ENCODE data around the gene JPH2.

JPH2 gene

DNA sequence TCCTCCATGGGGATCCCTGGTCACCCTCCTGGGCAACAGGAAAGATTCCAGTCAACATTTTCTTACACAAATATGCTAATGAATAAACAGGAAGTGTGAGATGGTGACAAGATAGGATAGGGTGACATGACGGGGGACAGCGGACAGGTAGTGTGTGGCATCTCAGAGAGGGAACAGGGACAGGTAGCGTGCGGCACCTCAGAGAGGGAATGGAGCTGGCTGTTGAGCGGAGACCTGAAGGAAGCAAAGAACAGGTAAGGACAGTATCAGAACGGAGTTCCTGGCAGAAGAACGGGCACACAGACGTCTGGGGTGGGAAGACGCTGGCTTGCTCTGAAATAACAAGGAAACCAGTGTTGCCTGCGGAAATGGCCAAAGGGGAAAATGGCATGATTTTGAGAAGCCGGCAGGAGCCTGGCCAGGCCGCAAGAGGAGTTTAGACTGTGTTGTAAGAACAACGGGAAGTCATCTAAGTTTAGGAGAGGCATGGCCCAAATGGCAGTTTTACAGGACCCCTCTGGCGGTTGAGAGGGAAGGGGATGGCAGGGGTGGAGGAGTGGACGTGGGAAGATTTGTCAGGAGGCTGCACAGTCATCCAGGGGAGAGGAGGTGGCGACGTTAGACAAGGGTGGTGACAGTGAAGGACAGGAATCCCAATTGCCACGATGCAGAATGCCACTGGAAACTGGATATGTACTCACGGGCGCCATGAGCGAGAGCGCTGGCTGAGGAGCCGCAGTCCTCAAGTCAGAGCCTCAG lies 111.6 kb downstream of the JPH2 start:
- DNase-seq (ENCODE audit: low spot score): no peak

DNA sequence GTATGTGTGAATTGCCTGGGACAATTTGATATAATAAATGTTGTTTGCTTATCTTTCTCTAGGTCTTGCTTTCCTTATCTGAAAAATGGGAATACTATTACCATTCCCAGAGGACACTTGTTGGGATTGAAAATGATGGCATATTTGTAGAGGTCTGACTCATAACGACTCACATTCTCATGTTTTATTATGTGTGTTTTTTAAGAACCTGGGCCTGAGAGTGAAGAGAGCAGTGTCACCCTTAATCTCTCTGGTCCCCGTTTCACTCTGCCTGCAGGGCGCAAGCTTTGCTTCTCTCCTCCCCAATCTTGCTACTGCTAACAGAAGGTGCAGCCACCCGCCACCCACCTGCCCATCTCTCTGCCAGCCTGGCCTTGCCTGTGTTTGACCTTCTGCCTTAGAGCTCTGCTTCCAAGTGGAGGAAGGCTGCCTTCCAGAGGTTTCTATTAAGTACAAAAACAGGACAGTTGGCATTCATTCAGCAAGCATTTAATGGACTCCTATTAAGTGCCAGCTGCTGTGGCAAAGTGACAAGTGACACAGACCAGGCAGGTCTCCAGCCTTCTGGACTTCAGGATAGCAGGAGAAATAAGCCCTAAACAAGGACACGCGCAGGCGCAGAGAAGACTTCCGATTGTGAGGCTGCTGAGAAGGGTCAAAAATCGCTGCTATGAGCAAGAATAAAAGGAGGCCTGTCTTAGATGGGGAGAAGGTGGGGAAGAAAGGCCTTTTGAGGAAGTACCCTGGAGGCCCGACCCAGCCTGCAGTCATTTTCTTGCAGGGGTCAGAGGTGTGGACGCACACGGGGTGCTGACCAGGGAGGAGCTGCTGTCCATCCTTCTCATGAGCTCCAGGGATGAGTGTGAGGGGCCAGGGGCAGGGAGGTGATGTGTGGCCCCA lies 112.5 kb downstream of the JPH2 start:
- DNase-seq (ENCODE audit: low spot score): peak; percentile 36

DNA sequence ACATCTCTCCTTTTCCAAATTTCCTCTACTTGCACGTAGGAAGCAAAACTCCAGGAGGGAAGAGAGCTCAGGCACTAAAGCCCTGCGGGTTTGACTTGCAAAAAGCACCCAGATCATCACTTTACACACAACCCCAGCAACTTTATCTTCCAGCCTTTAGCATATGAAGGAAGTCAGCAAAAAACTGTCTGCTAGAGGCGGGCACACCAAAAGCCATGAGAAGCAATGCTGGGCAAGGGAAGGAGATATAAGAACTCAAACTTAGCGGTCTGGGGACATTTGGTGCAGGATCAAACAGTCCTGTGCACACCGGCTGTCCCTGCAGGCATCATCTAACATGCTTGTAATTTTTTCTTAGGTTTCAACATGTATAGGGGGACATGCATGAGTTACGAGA lies 113.3 kb downstream of the JPH2 start:
- DNase-seq (ENCODE audit: low spot score): no peak

DNA sequence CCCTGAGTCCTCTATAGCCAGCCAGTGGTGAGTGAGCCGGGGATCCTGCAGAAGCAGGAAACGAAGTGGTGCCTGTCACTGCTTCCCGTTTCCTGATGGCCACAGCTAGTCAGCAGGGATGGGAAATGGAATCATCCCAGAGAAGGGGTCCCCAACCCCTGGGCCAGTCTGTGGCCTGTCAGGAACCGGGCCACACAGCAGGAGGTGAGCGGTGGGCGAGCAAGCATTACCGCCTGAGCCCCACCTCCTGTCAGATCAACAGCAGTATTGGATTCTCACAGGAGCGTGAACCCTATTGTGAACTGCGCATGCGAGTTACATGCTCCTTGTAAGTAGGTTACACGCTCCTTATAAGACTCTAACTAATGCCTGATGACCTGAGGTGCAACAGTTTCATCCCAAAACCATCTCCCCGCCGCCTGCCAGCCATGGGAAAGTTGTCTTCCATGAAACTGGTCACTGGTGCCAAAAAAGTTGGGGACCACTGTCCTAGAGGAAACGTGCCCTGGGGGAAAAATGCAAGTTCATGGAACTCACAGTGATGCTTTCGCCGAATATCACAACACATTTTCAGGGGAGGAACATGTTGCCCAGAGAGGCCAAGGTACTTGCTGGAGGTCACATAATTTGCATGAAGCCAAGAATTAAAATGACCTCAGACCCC lies 113.8 kb downstream of the JPH2 start:
- DNase-seq (ENCODE audit: low spot score): no peak

DNA sequence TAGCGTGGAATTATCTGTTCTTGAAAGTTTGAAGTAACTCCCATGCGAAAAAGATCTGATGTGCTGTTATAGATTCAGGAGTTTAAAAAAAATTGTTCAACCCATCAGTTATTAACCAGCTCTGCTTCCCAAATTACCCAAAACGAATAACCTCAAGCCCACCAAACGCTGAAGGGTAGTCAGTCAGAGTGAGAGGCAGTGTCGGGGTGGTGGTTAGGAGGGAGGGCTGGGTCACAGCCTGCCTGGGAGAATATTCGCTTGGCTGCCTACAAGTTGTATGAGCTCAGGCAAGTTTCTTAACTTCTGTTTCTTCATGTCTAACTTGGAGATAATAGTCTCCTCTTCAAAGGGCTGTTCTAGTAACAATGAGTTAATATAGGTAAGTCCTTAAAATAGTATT lies 114.6 kb downstream of the JPH2 start:
- no peak for DNase-seq (ENCODE audit: low spot score)

DNA sequence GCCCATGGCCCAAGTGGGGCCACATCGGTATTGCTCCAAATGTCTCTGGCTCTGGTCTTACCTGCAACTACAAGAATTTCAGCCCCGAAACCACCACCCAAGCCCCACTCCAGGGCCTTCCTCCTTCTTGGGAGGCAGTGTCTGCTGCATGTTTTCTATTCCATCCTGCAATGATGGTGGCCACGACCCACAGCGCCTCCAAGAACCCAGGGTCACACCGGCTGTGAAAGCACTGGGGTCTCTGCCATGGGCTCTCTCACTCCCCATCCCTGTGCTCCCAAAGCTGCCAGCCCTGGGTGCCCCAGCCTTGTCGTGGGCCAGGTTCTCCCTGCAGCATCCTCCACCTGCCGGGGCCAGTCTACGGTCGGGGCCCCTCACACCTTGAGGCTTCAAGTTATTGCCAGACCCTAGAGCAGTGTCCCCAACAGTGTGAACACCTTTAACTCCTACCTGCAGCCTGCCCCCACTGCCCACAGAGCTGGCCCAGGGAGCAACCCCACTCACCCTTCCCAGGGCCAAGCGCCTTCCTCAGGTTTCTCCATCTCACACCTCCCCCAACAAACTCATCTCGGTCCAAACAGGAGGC lies 115.4 kb downstream of the JPH2 start:
- DNase-seq (ENCODE audit: low spot score): no peak

DNA sequence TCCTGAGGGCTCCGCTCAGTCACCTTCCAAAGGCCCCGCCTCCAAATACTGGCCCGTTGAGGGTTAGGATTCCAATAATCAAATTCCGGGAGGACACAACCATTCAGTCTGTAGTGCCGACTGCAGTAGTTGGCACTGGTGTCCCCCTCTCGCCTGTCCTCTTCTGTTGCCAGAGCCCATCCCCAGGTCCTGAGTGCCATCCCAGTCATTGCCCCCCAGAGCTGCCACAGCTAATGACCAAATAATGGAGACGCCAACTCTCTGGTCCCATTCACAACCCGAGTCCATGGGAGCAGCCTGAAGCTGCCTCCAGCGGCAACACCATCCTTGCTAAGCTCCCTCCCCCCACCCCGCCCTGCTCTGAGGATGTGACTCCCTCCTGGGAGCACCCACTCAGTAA lies 115.9 kb downstream of the JPH2 start:
- DNase-seq (ENCODE audit: low spot score): no peak

DNA sequence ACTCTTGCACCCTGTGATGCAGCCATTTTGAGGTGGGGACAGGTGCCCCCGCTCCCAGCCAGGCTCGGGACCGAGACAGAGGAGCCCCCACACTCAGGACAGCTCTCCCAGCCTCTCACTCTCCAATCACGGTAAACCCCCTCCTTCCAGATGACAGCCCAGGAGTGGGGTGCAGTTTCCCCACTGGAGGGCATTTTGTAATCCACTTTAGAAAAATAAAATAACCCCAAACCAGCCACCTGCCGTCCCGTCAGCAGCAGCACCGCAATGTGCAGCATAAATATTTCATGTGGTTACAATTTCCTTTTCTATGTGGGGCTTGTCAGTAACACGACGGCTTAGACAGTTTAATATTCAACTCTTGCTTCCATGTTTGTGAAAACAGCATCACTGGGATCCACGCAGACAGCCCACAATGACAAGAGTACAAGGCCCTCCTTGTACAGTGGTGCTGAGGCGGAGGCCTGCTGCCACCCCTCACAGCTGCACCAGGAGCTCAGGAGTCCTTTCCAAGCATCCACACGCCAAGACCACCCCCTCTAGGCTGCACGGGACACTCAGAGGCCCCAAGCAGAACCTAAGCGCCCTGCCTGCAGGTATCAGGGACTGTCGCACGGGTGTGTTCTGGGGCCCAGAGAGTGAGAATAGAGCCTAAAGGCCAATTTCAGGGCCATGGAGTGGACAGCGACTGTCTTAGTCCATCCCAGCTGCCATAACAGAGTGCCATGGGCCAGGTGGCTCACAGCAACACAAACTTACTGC lies 116.7 kb downstream of the JPH2 start:
- DNase-seq (ENCODE audit: low spot score): no peak

DNA sequence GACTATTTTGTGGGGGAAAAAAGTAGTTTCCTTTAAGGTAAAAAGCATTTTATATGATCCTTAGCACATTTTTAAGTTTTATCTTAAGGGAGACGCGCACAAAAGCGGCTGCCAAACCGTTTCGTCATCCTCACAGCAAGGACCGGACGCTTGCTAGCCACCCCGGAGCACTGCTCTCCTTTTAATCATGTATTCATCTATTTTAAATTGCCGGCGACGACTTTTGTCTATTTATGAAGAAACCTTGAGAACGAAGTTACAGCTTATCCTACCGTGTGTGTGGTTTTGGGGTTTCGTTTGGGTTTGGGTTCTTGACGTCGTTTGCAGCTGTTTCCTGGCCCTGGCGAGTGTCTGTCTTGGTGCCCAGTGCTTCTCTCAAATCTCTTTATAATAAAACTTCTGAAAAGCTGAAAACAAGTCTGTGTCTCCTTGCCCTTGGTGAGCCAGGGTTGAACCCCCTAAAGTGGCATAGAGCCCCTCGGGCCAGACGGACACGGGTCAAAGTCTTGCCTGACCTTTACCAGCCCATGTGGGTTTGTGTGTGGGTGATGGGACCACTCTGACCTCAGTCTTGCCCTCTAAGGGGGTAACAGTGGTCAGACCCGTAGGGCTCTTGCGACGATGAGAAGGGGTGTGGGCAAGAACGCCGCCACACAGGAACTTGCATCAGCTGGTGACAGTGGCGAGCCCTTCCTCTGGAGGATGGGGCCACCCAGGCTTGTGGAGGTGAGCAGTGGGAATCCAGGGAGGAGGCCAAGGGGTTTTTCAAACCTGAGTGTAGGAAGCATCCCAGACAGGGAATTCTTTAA lies 117.6 kb downstream of the JPH2 start:
- no peak for DNase-seq (ENCODE audit: low spot score)

DNA sequence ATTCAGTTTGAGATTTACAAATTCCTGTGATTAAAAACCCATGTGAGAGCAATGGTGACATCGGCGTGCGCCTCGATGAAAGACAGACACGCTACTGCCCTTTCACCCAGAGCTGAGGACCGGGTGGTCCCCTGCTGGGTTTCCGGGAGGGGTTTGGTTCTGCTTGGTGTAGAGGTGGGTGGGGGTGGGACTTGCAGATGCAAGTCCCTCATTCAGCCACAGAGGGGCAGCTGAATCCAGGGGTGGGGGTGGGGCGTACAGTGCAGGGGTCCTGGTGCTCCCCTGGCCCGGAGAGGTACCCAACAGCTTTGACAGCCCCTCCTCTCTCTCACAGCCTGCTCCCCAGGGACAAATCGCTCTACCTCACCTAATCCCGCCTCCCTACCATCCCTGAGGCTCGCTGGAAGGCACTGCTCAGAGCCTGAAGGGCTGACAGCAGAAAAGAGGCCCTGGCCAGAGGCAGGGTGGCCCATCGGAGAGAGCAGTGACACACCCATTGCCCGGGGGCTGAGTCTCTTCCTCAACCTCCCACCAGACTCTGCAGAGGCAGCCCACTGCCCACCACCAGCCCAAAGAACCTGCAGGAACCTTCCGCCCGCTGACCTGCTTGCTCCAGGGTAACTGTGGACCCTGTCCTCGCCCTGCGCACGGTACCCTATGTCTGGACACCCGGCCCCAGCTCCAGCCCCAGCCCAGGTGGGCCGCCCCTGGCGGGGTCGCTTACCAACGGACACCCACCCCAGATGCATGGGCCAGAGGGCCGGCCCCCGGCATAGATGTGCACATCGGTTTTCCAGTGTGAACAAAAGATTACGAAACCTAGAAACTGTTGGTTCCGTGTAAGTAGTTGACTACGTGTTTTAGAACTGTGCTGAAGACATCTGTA lies 118.4 kb downstream of the JPH2 start:
- DNase-seq (ENCODE audit: low spot score): no peak

DNA sequence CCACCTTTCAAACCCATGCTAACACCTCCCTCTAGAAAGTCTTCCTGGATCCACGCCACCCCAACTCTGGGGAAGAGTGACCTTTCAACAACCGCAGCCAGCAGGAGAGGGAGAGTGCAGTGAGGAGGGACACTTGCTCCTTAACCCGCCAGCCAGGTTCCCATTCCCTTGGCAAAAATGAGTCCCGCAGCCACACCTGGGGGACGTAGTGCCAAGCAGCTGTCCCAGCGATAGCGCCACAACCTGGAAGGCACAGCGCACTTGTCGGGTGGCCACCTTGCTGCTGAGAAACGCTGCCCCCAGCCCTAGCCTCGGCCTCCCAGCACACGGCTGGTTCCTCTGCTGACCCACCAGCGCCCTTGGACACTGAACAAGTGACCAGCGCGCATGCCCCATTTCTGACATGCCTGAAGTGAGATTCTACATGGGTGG lies 119.3 kb downstream of the JPH2 start:
- DNase-seq (ENCODE audit: low spot score): no peak

DNA sequence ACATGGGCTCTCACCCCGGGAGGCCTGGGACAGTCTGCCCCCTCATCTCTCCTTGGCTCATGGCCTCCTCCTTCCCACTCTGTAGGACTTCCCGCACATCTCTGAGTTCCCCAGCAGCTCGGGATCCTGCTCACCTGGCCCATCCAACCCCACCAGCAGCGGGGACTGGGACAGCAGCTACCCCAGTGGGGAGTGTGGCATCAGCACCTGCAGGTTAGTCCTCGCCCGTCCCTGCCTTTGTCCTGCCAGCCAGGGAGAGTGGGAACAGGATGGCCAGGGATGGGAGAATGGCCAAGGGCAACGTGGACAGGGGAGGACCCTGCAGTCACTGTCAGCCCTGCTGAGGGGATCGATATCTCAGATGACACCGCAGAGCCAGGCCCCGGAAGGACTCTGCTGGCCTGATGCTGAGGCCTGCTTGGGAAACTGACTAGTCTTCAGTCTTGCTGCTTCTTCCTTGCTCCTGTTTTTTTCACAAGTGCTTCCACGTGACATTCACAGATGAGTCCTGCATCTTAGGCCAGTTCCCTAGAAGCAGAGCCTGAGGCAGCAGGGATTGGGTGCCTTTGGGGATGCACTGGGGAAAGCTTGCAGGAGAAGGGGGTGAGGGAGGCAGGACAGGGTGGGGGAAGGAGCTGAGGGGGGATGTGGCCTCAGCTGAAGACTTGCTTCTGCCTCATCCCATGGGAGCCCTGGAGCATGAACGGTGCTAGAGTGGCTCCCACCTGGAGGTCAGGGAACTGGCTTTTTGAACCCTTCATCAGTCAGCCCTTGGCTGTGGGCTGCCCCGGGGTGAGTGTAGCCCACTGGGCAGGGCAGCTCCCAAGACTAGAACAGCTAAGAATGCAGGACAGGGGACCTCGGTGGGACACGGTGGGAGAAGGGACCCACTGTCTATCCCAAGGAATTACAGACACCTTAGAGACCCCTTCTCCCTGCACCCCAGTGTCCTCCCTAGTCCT lies 120.1 kb downstream of the JPH2 start:
- no peak for DNase-seq (ENCODE audit: low spot score)

DNA sequence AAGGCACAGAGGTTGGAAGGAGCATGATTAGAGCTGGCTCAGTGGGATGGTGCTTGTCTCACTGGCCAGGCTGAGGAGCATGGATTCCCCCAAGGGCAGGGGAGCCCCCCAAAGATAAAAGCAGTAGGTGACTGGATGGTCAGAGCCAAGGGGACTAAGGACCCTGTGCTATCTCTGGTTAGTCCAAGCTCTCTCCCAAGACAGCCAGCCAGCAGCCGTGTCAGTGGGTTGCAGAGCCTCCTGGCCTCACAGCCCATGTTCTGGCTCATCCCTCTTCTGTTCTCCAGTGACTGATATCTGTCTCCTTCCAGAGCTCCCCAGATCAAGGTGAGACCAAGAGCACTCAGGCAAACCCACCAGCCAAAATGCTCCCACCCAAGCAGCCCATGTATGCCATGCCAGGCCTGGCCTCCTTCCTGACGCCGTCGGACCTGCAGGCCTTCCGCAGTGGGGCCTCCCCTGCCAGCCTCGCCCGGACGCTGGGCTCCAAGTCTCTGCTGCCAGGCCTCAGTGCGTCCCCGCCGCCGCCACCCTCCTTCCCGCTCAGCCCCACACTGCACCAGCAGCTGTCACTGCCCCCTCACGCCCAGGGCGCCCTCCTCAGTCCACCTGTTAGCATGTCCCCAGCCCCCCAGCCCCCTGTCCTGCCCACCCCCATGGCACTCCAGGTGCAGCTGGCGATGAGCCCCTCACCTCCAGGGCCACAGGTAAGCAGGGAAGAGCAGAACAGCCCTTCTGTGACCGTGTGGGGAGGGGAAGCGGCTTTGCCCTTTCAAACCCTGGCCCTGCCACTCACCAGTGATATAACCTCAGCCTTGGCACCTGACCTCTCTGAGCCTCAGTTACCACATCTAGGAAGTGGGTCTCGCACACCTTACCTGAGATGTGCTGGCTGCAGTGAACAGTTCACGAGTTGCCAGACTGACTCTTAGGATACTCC lies 121.3 kb downstream of the JPH2 start:
- no peak for DNase-seq (ENCODE audit: low spot score)

DNA sequence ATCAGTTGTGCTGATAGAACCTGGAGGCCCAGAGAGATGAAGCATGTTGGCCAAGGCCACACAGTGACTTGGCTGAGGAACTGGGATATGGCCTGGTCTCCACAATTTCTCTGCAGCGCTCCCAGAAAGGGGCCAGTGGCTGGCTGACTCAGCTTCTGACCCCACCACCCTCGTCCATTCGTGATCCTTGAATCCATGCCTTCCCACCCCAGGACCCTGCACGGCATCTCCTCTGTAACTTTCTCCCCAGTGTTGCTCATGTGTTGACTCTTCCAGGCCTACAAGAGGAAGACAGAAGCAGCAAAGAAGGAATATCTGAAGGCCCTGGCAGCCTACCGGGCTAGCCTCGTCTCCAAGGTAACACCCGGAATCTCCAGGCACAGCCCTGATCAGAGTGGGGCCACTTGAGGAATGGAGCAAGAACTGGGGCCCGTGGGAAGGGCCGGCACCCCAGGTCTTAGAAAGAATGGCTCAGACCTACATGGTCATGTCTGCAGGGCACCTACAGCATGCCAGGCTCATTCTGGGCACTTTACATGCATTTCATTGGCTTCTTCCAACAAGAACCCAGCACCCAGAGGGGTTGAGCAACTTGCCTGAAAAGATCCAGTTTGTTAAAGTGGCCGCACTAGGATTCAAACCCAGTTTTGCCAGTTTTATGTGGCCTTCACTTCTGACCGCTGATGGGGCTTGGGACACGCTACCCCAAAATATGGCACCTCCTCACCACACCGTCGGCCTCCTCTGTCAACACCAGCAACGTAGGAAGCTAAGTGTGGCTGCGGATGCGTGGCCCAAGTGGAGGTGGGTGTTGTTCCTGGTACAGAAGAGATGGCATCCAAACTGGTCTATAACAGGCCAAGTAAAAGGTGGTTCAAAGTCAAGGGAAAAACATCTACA lies 122.2 kb downstream of the JPH2 start:
- DNase-seq (ENCODE audit: low spot score): no peak
